MM.1S (cell line): ENCODE data around the gene CD81.

Experiments used
- DNase-seq: peaks from one replicate; pipeline ENCODE4 v3.0.0-alpha.2; 2015
- H2AFZ ChIP-seq: fragments of 300-600 bp; sonication (generic); 2 replicates; pipeline ENCODE4 v1.6.0; 2016; ENCODE audit warnings: antibody characterized with exemption, low read length
- H3F3A ChIP-seq: fragments of 300-600 bp; sonication (generic); 2 replicates; pipeline ENCODE4 v1.6.1; 2016; ENCODE audit warnings: mild to moderate bottlenecking, antibody characterized with exemption, low read length, moderate library complexity, mixed read lengths; ENCODE audit not compliant: insufficient read depth
- H3K27ac ChIP-seq: fragments of 300-600 bp; sonication (generic); 2 replicates; pipeline ENCODE4 v1.5.1; 2016; ENCODE audit warnings: mild to moderate bottlenecking, low read length
- H3K27me3 ChIP-seq: fragments of 300-600 bp; sonication (generic); replicated peaks from 2 replicates; pipeline ENCODE4 v1.6.0; 2016; ENCODE audit warnings: low read length; ENCODE audit not compliant: insufficient read depth
- H3K36me3 ChIP-seq: fragments of 300-600 bp; sonication (generic); replicated peaks from 2 replicates; pipeline ENCODE4 v1.6.1; 2016; ENCODE audit warnings: mild to moderate bottlenecking, low read length, mixed read lengths; ENCODE audit not compliant: insufficient read depth
- H3K4me1 ChIP-seq: fragments of 300-600 bp; sonication (generic); 2 replicates; pipeline ENCODE4 v1.6.1; 2016; ENCODE audit warnings: low read length, mixed read lengths
- H3K4me2 ChIP-seq: fragments of 300-600 bp; sonication (generic); 2 replicates; pipeline ENCODE4 v1.6.0; 2016; ENCODE audit warnings: low read depth, low read length
- H3K4me3 ChIP-seq: fragments of 300-600 bp; sonication (generic); 2 replicates; pipeline ENCODE4 v1.5.1; 2016; ENCODE audit warnings: low read length, mixed read lengths
- H3K79me2 ChIP-seq: fragments of 300-600 bp; sonication (generic); 2 replicates; pipeline ENCODE4 v1.6.1; 2016; ENCODE audit warnings: mixed run types, low read length, mixed read lengths
- H3K9ac ChIP-seq: fragments of 300-600 bp; sonication (generic); 2 replicates; pipeline ENCODE4 v1.6.1; 2016; ENCODE audit warnings: low read length, mixed read lengths
- H3K9me2 ChIP-seq: fragments of 300-600 bp; sonication (generic); replicated peaks from 2 replicates; pipeline ENCODE4 v1.6.1; 2016; ENCODE audit warnings: mild to moderate bottlenecking, low read length, mixed read lengths; ENCODE audit not compliant: insufficient read depth
- H3K9me3 ChIP-seq: fragments of 300-600 bp; sonication (generic); replicated peaks from 2 replicates; pipeline ENCODE4 v1.6.1; 2016; ENCODE audit warnings: mild to moderate bottlenecking, low read length, mixed read lengths; ENCODE audit not compliant: insufficient read depth
- H4K20me1 ChIP-seq: fragments of 300-600 bp; sonication (generic); 2 replicates; pipeline ENCODE4 v1.6.1; 2016; ENCODE audit warnings: mild to moderate bottlenecking, low read length, moderate library complexity, mixed read lengths; ENCODE audit not compliant: insufficient read depth
- CTCF ChIP-seq: fragments of 300-600 bp; sonication (generic); IDR thresholded peaks from 2 replicates; pipeline ENCODE4 v1.5.1; 2016; ENCODE audit warnings: antibody characterized with exemption, low read length, mixed read lengths
- EZH2 ChIP-seq: fragments of 300-600 bp; sonication (generic); optimal IDR thresholded peaks from 2 replicates; pipeline ENCODE3; 2017; ENCODE audit warnings: low read depth, mild to moderate bottlenecking, antibody characterized with exemption, low read length, mixed read lengths
- EZH2phosphoT487 ChIP-seq: fragments of 300-600 bp; sonication (generic); IDR thresholded peaks from 2 replicates; pipeline ENCODE4 v1.6.1; 2018; ENCODE audit warnings: antibody characterized with exemption, low read length

The CD81 gene

GRCh38 chr11:2377511-2378443, 667 bp downstream of the CD81 start:
- no peak overlapping the region for H2AFZ ChIP-seq
- no peaks in the 10 kb centered on the region; the same call in 1 of the 2 replicates for H3K4me1 ChIP-seq
- no peak overlapping the region for H3K9ac ChIP-seq
- H4K20me1 ChIP-seq = no peaks in the 10 kb centered on the region
- H3K9me3 ChIP-seq = no peaks in the 10 kb centered on the region
- no peaks in the 10 kb centered on the region for H3F3A ChIP-seq
- DNase-seq = no peak
- H3K9me2 ChIP-seq = no peaks in the 10 kb centered on the region
- H3K4me2 ChIP-seq = no peak overlapping the region
- no peaks in the 10 kb centered on the region for H3K36me3 ChIP-seq
- H3K27ac ChIP-seq = no peak overlapping the region
- H3K79me2 ChIP-seq = no peaks in the 10 kb centered on the region
- no peak overlapping the region for H3K4me3 ChIP-seq
- peak; percentile 78 for TF ChIP-seq EZH2
- TF ChIP-seq CTCF = no peak
- peaks cover 86% of the 10 kb centered on the region for H3K27me3 ChIP-seq

GRCh38 chr11:2378527-2379210, 1.6 kb downstream of the CD81 start:
- no peak overlapping the region for H3K4me2 ChIP-seq
- H3K36me3 ChIP-seq = no peaks in the 10 kb centered on the region
- H3K4me3 ChIP-seq = no peak overlapping the region
- no peaks in the 10 kb centered on the region for H3K79me2 ChIP-seq
- no peaks in the 10 kb centered on the region for H3K9me2 ChIP-seq
- peaks cover 84% of the 10 kb centered on the region for H3K27me3 ChIP-seq
- TF ChIP-seq EZH2 (no peak), EZH2phosphoT487 (no peak), CTCF (no peak)
- no peak for DNase-seq
- H3K27ac ChIP-seq = no peak overlapping the region
- no peaks in the 10 kb centered on the region for H4K20me1 ChIP-seq
- no peak overlapping the region for H3K9ac ChIP-seq
- H3F3A ChIP-seq = no peaks in the 10 kb centered on the region
- H3K4me1 ChIP-seq = no peaks in the 10 kb centered on the region; the same call in 1 of the 2 replicates
- no peaks in the 10 kb centered on the region for H3K9me3 ChIP-seq
- no peak overlapping the region for H2AFZ ChIP-seq

- Histone ChIP-seq H3K4me2 (no peak overlapping the region), H3K36me3 (no peaks in the 10 kb centered on the region), H3K9ac (no peak overlapping the region), H3K27ac (no peak overlapping the region), H3K4me1 (no peaks in the 10 kb centered on the region; the same call in 1 of the 2 replicates), H3F3A (no peaks in the 10 kb centered on the region; the same call in 1 of the 2 replicates), H3K9me3 (no peaks in the 10 kb centered on the region), H3K4me3 (no peak overlapping the region), H2AFZ (no peak overlapping the region), H3K79me2 (no peaks in the 10 kb centered on the region), H3K9me2 (no peaks in the 10 kb centered on the region), H3K27me3 (peaks cover 76% of the 10 kb centered on the region), H4K20me1 (no peaks in the 10 kb centered on the region)
- DNase-seq = no peak
- TF ChIP-seq CTCF = no peak
- no peak for TF ChIP-seq EZH2phosphoT487
- no peak for TF ChIP-seq EZH2
These were observed 2.5 kb downstream of the CD81 start for GRCh38 chr11:2379466-2380174.
